ENCODE data around the gene GYG1. TPM values are rescaled to one million over a fixed set of nuclear protein-coding genes. Genes with fewer than 3 reads are reported as not detected.
A peak's percentile ranks its signal among the peaks of the same experiment; 100 is the strongest.

Gene GYG1
- total and polyA plus RNA-seq, 4 donors, result 27.1 to 54.3 (median 51.2) TPM

DNA sequence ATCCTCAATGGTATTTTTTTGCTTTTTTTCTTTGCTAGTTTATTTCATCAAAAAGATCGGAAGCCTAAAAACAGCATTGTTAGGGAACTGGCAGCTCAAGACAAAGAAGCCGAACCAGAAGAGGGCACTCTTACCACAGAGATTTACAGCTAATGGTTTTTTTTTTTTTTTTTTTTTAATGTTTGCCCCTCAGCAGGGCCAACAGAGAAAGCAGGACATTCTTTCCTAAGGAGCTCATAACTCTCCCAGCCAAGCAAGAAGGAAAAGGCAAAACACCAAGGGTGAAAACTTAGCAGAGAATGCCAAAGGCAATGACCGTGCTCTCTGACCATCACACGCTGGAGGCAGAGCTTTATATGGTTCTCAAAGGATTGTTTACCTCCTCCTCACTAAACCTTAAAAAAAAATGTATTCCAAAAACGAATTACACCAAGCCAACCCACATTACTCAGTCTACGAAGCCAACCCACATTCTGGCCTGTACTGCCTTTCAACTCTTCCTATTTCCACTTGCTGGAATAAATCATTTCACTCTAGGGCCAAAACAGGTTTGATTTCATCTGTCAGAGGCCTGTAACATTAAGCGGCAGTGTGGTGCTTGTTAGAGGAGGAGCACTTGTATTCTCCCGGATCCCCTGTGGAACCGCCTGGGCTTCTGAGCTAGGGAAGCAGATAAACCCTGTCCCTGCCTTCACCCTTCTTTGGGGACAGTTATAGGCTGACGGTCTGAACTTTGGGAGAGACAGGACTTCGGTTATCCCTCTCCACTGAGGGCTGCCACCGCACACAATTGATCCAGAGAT, 35.6 kb upstream of the GYG1 start:
- Histone ChIP-seq H3K9me3 (ENCODE audit: control insufficient read depth, insufficient read depth, low read length) (no peaks in the 10 kb centered on the region), H3K27ac (ENCODE audit: low read depth, low read length) (peak overlapping the region; percentile 80), H3K27me3 (ENCODE audit: control insufficient read depth, insufficient read depth, low read length) (no peaks in the 10 kb centered on the region), H3K4me1 (ENCODE audit: control insufficient read depth, insufficient read depth, low read length) (no peaks in the 10 kb centered on the region), H3K4me3 (ENCODE audit: low read depth, low read length) (peak overlapping the region; percentile 9), H3K36me3 (ENCODE audit: control insufficient read depth, insufficient read depth, low read length) (no peaks in the 10 kb centered on the region)
- 41% methylated on average over 7 of the region's 12 CpGs for WGBS (ENCODE audit: insufficient coverage)
- DNase-seq (ENCODE audit: low read depth in 4 of 6, low spot score in 6 of 6), result peak in 3 of 6 donors; percentile 39 to 84 (median 82)

DNA sequence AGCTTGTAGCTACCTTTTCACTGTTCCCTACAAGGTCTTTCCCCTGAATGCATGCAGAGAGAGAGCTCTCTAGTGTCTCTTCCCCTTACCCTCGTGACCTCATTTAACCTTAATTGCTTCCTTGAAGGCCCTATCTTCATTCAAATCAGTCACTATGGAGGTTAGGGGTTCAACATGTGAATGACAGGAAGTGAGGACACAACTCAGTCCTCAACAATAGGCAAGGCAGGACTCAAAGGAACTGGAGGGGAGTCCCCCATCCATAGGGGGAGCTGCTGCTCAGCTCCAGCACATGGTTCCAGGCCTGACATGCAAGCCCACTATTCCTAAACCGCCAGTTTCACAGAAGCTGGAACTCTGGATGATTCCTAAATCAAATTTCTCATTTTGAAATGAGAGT, 33.8 kb upstream of the GYG1 start:
- H3K27ac ChIP-seq (ENCODE audit: low read depth, low read length), result no peak overlapping the region
- no CpG with 5 or more reads among the region's 2 CpGs for WGBS (ENCODE audit: insufficient coverage)
- H3K4me1 ChIP-seq (ENCODE audit: control insufficient read depth, insufficient read depth, low read length), result no peaks in the 10 kb centered on the region
- no peaks in the 10 kb centered on the region for H3K9me3 ChIP-seq (ENCODE audit: control insufficient read depth, insufficient read depth, low read length)
- no peak overlapping the region for H3K4me3 ChIP-seq (ENCODE audit: low read depth, low read length)
- H3K27me3 ChIP-seq (ENCODE audit: control insufficient read depth, insufficient read depth, low read length), result no peaks in the 10 kb centered on the region
- no peak for DNase-seq (ENCODE audit: low read depth in 4 of 6, low spot score in 6 of 6)
- H3K36me3 ChIP-seq (ENCODE audit: control insufficient read depth, insufficient read depth, low read length), result no peaks in the 10 kb centered on the region

DNA sequence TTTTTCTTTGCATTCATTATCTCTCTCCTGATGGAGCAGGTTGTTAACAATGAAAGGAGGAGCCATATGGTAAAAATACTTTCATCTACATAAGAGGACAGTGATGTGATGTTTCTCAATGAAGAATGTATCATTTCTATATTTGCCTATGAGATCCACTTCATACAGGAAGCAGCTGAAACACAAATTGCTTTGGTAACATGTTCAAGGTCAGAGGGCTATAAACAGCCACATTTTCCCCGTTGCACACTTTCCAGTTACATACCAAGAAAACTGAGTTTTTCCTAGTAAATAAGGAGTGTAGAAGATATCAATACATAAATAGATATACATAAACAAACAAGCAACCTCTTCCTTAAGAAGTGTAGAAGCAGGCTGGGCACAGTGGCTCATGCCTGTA, 32.6 kb upstream of the GYG1 start:
- DNase-seq (ENCODE audit: low read depth in 4 of 6, low spot score in 6 of 6), result no peak
- Histone ChIP-seq H3K36me3 (ENCODE audit: control insufficient read depth, insufficient read depth, low read length) (no peaks in the 10 kb centered on the region), H3K27ac (ENCODE audit: low read depth, low read length) (no peak overlapping the region), H3K27me3 (ENCODE audit: control insufficient read depth, insufficient read depth, low read length) (no peaks in the 10 kb centered on the region), H3K4me3 (ENCODE audit: low read depth, low read length) (no peak overlapping the region), H3K4me1 (ENCODE audit: control insufficient read depth, insufficient read depth, low read length) (no peaks in the 10 kb centered on the region), H3K9me3 (ENCODE audit: control insufficient read depth, insufficient read depth, low read length) (no peaks in the 10 kb centered on the region)
- no CpG with 5 or more reads among the region's 1 CpG for WGBS (ENCODE audit: insufficient coverage)

DNA sequence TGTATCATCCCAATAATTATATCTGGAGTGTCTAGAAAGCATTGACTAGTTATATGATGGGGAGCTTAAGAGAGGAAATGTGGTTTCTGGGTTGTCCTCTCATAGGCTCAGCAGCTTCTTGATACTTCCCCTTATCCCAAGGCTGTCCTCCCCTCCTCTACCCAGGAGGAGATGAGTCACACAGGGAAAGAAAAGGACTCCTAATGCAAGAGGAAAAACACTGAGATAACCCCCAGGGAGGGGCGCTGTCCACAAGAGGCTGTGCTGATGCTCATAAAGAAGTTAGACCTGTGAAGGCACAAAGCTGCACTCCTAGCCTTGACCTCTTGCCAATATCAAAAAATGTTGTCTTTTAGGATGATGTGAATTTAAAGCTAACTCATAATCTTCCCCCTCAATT, 28.8 kb upstream of the GYG1 start:
- WGBS (ENCODE audit: insufficient coverage), result no CpG with 5 or more reads among the region's 1 CpG
- Histone ChIP-seq H3K27ac (ENCODE audit: low read depth, low read length) (no peak overlapping the region), H3K9me3 (ENCODE audit: control insufficient read depth, insufficient read depth, low read length) (no peaks in the 10 kb centered on the region), H3K36me3 (ENCODE audit: control insufficient read depth, insufficient read depth, low read length) (no peaks in the 10 kb centered on the region), H3K4me1 (ENCODE audit: control insufficient read depth, insufficient read depth, low read length) (no peaks in the 10 kb centered on the region), H3K27me3 (ENCODE audit: control insufficient read depth, insufficient read depth, low read length) (no peaks in the 10 kb centered on the region), H3K4me3 (ENCODE audit: low read depth, low read length) (no peak overlapping the region)
- no peak for DNase-seq (ENCODE audit: low read depth in 4 of 6, low spot score in 6 of 6)

DNA sequence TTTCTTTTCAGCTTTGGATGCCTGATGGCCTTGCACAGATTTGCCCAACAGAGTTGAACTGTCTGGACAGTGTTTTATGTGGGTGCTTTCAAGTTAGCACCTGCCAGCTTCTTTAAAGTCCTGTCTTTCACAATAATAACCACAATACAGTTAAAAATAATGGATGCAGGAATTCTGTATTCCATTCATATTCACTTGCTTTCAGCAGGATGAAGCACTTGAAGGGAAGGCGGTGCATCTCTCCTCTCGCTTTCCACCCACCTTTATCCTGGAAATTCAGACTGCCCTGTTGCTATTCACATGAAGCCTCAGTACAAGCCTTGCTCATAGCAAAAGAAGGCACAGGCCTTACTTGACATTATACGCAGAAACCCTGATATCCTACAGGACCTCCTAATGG, 26.5 kb upstream of the GYG1 start:
- Histone ChIP-seq H3K9me3 (ENCODE audit: control insufficient read depth, insufficient read depth, low read length) (no peaks in the 10 kb centered on the region), H3K4me1 (ENCODE audit: control insufficient read depth, insufficient read depth, low read length) (no peaks in the 10 kb centered on the region), H3K27me3 (ENCODE audit: control insufficient read depth, insufficient read depth, low read length) (no peaks in the 10 kb centered on the region), H3K4me3 (ENCODE audit: low read depth, low read length) (no peak overlapping the region), H3K27ac (ENCODE audit: low read depth, low read length) (no peak overlapping the region), H3K36me3 (ENCODE audit: control insufficient read depth, insufficient read depth, low read length) (no peaks in the 10 kb centered on the region)
- no peak for DNase-seq (ENCODE audit: low read depth in 4 of 6, low spot score in 6 of 6)
- WGBS (ENCODE audit: insufficient coverage), result 77% methylated on average over 2 of the region's 3 CpGs

DNA sequence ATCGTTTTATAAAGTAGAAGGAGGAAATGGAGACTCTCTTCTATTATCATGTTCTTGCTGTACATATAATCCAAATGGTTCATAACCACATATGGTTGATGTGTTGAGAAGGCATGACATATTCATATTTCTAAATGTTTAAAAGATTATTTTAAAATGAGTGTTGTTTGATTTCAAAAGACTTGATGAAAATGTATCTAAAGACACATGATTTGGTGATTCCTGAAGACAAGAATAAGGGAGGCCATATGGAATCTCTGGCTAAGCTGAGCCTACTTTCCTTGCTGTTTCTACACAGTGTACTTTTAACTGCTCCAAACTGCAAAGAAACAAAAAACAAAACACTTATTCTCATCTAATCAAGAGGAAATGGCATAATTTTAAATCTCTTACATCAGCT, 23.0 kb upstream of the GYG1 start:
- WGBS (ENCODE audit: insufficient coverage), result no CpG with 5 or more reads among the region's 1 CpG
- Histone ChIP-seq H3K36me3 (ENCODE audit: control insufficient read depth, insufficient read depth, low read length) (no peaks in the 10 kb centered on the region), H3K27me3 (ENCODE audit: control insufficient read depth, insufficient read depth, low read length) (no peaks in the 10 kb centered on the region)

DNA sequence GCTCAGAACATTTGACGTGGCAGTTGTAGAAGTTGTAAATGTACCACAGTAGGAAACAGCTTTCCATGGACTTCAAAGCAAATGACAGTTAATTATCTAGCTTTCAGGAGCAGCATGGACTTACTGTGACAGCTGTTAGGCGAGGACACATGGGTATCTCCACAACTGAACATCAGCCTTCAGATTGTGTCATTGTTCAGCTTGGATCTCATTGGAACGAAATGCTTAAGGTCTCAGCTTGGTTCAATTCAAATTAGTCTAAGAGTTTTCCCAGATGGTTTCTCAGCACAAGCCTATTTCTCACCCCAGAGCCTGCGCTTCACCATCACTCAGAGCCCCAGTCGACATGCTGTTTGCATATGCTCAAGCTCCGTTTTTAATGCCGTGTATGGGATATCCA, 21.1 kb upstream of the GYG1 start:
- H3K4me1 ChIP-seq (ENCODE audit: control insufficient read depth, insufficient read depth, low read length), result no peaks in the 10 kb centered on the region
- no peak overlapping the region for H3K4me3 ChIP-seq (ENCODE audit: low read depth, low read length)
- no peaks in the 10 kb centered on the region for H3K9me3 ChIP-seq (ENCODE audit: control insufficient read depth, insufficient read depth, low read length)
- no peaks in the 10 kb centered on the region for H3K36me3 ChIP-seq (ENCODE audit: control insufficient read depth, insufficient read depth, low read length)
- H3K27me3 ChIP-seq (ENCODE audit: control insufficient read depth, insufficient read depth, low read length), result no peaks in the 10 kb centered on the region
- no peak overlapping the region for H3K27ac ChIP-seq (ENCODE audit: low read depth, low read length)
- 78% methylated on average over 3 of the region's 7 CpGs for WGBS (ENCODE audit: insufficient coverage)
- peak in 1 of 6 donors; percentile 27 for DNase-seq (ENCODE audit: low read depth in 4 of 6, low spot score in 6 of 6)

More for the DNA sequence above, 23.0 kb upstream of the GYG1 start:
- no peak overlapping the region for H3K4me3 ChIP-seq (ENCODE audit: low read depth, low read length)
- no peak for DNase-seq (ENCODE audit: low read depth in 4 of 6, low spot score in 6 of 6)
- no peaks in the 10 kb centered on the region for H3K4me1 ChIP-seq (ENCODE audit: control insufficient read depth, insufficient read depth, low read length)
- H3K9me3 ChIP-seq (ENCODE audit: control insufficient read depth, insufficient read depth, low read length), result no peaks in the 10 kb centered on the region
- H3K27ac ChIP-seq (ENCODE audit: low read depth, low read length), result no peak overlapping the region

DNA sequence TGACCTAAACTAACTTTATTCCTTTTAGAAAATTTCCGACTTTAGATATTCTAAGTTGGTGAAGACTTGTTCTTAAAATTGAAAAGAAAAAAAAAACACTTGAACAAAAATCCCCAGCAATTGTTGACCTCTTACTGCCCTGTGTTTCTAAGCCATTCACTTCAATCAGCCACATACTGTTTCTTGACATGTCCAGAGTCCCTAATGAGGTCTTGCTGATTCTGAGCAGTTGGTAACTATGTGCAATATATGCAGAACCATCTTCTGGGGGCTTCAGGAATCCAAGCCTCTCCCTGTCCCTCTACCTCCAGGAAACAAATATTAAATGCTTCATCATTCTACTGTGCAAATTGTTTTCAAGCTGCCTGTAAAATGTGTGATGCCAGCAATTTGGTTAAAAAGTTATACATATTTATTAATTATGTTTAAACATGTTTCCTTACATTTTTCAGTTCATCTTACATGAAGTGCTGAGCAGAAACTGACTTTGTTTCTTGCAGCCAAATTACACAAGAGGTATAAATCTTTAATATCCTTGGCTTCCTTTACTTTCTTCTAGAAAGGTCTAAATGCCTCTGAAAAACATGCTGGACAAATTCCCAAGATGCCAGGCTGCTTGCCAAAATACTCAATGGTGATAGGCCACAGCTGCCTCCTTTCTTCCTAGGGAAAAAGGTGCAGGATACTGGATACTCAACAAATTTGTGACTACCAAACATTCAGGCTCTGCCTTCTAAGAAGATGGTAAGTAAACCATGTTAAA, 19.8 kb upstream of the GYG1 start:
- peak in 2 of 6 donors; percentile 48 to 81 for DNase-seq (ENCODE audit: low read depth in 4 of 6, low spot score in 6 of 6)
- Histone ChIP-seq H3K4me3 (ENCODE audit: low read depth, low read length) (no peak overlapping the region), H3K27me3 (ENCODE audit: control insufficient read depth, insufficient read depth, low read length) (no peaks in the 10 kb centered on the region), H3K36me3 (ENCODE audit: control insufficient read depth, insufficient read depth, low read length) (no peaks in the 10 kb centered on the region), H3K4me1 (ENCODE audit: control insufficient read depth, insufficient read depth, low read length) (no peaks in the 10 kb centered on the region), H3K27ac (ENCODE audit: low read depth, low read length) (no peak overlapping the region), H3K9me3 (ENCODE audit: control insufficient read depth, insufficient read depth, low read length) (no peaks in the 10 kb centered on the region)
- no CpG with 5 or more reads among the region's 1 CpG for WGBS (ENCODE audit: insufficient coverage)

DNA sequence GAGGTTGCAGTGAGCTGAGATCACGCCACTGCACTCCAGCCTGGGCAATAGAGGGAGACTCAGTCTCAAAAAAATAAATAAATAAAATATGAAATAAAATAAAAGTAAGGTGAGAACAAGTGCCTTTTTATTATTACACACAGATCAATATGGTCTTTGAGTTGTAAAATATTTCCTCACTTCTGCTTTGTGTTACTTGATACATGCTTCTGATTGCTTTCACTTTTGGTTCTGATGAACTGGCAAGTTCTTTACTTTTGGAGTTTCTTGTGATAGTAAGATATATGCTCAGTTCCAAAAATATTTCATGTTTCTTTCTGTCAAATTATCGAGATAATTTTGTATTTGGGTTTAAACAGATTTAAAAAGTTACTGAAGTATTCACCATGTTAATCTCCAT, 16.6 kb upstream of the GYG1 start:
- no peaks in the 10 kb centered on the region for H3K9me3 ChIP-seq (ENCODE audit: control insufficient read depth, insufficient read depth, low read length)
- DNase-seq (ENCODE audit: low read depth in 4 of 6, low spot score in 6 of 6), result no peak
- H3K27ac ChIP-seq (ENCODE audit: low read depth, low read length), result no peak overlapping the region
- H3K27me3 ChIP-seq (ENCODE audit: control insufficient read depth, insufficient read depth, low read length), result no peaks in the 10 kb centered on the region
- H3K36me3 ChIP-seq (ENCODE audit: control insufficient read depth, insufficient read depth, low read length), result no peaks in the 10 kb centered on the region
- no CpG with 5 or more reads among the region's 2 CpGs for WGBS (ENCODE audit: insufficient coverage)
- H3K4me3 ChIP-seq (ENCODE audit: low read depth, low read length), result no peak overlapping the region
- H3K4me1 ChIP-seq (ENCODE audit: control insufficient read depth, insufficient read depth, low read length), result no peaks in the 10 kb centered on the region

DNA sequence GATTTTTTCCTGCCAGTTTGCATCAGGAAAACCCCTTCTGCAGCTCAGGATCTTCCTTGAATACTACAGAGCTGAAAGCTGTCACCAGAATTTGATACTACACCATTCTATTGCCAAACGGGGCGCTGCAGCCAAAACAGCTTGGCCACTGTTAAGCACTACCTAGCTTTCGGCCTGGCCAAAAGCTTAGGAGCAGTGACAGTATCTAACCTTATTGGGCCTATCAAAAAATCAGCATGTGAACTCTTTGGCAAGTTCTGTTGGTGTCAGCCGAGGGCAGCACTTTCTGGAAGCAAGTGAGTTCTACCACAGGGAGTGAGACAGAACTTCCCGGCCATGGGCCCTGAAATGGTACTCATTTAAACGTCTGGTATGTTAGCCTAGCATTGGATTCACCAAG, 16.1 kb upstream of the GYG1 start:
- WGBS (ENCODE audit: insufficient coverage), result 78% methylated on average over 6 of the region's 6 CpGs
- no peak overlapping the region for H3K27ac ChIP-seq (ENCODE audit: low read depth, low read length)
- H3K9me3 ChIP-seq (ENCODE audit: control insufficient read depth, insufficient read depth, low read length), result no peaks in the 10 kb centered on the region
- no peaks in the 10 kb centered on the region for H3K27me3 ChIP-seq (ENCODE audit: control insufficient read depth, insufficient read depth, low read length)
- no peaks in the 10 kb centered on the region for H3K4me1 ChIP-seq (ENCODE audit: control insufficient read depth, insufficient read depth, low read length)
- no peak for DNase-seq (ENCODE audit: low read depth in 4 of 6, low spot score in 6 of 6)
- H3K4me3 ChIP-seq (ENCODE audit: low read depth, low read length), result no peak overlapping the region
- no peaks in the 10 kb centered on the region for H3K36me3 ChIP-seq (ENCODE audit: control insufficient read depth, insufficient read depth, low read length)

Measured in spinal cord (tissue), 10 donors.